NCI-H510A treated with DMSO at 0.1 percent for 48 hours (cell line): ENCODE results near the gene TNIP2.
A peak's percentile ranks its signal among the peaks of the same experiment; 100 is the strongest.
"Not testable (repeated sequence)": the region's sequence is repeated elsewhere in the genome, so short reads cannot be mapped to it uniquely, and the experiment has no call there.

Experiments
- DNase-seq: peaks from one replicate; lab custom pipeline; 2025; lab: John Stamatoyannopoulos, UW

The TNIP2 gene

GRCh38 chr4:2768921-2769336 is 12.8 kb upstream of the TNIP2 start:
- DNase-seq = no peak

DNA sequence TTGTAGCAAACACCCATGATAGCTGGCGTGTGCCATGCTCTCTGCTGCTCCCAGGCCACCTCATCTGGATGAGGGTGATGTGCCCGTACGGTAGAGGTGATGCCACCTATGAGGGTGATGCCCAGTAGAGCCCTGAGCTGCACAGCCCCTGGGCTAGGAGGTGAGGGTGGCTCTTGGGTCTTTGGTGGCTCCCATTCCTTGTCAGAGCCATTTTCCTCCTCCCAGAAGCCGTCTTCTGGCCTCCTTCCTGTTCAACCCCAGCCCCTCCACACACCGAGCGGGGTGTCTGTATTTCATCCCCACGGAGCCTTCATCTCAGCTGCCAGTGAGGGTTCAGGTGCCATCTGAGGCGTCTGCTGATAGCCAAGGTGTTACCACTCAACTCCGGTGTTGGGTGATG is 12.0 kb upstream of the TNIP2 start:
- DNase-seq = no peak

DNA sequence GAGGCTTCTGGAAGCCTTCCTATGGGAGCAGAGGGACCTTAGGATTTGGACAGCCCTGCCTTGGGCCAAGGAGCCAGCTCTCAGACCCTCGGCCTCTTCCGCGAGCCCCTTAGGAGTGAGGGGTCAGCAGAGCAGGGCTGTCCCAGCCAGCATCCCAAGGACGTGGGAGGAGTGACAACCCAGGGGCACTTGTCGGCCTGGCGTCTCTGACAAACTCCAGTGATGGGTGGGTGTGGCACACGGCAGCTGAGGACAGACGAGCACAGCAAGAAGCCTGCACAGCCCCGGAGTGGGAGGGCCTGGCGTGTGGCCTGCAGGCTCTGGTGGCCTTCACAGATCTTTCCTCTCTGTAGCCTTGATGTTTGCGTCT is 11.6 kb upstream of the TNIP2 start:
- no peak for DNase-seq

DNA sequence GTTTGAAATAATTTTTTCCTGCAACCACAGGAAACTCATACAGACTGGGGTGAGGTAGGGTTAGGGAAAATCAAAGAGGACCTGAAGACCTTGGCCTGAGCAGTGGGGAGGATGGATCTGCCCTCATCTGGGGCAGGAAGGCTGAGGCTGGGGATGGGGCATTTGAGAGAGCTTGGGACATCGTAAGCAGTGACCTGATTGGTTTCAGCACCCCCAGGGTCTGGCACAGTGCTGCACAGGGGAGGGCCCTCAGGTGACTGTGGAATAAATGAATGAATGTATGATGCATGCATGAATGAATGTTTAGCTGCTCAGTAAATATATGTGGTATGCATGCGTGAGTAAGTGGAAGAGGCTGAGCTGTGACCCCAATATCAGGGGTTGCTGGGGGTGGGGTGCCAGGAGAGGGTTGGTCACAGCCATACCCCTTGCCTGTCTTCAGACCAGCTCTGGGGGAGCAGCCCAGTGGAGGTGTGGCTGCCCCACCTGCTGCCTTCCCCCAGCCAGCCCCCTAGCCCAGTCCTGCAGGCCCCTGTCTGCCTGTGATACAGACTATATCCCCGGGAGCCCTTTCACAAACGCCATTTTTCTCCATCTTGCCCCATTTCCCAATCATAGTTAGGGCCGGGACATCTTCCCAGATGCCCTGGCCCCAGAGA is 11.0 kb upstream of the TNIP2 start:
- no peak for DNase-seq

- DNase-seq = no peak
These were observed 9.8 kb upstream of the TNIP2 start for GRCh38 chr4:2765832-2766526.

- no peak for DNase-seq
These were observed 7.4 kb upstream of the TNIP2 start for GRCh38 chr4:2763511-2763967.

DNA sequence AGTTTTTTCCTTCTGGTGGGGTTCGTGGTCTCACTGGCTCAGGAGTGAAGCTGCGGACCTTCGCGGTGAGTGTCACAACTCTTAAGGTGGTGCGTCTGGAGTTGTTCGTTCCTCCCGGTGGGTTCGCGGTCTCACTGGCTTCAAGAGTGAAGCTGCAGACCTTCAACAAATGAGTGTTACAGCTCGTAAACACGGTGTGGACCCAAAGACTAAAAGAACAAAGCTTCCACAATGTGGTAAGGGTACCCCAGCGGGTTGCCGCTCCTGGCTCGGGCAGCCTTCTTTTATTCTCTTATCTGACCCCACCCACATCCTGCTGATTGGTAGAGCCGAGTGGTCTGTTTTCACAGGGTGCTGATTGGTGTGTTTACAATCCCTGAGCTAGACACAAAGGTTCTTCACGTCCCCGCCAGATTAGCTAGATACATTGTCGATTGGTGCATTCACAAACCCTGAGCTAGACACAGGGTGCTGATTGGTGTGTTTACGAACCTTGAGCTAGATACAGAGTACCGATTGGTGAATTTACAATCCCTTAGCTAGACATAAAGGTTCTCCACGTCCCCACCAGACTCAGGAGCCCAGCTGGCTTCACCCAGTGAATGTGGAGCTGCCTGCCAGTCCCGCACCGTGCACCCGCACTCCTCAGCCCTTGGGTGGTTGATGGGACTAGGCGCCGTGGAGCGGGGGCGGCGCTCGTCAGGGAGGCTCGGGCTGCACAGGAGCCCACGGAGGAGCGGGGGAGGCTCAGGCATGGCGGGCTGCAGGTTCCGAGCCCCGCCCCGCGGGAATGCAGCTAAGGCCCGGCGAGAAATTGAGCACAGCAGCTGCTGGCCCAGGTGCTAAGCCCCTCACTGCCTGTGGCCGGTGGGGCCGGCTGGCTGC is 6.6 kb upstream of the TNIP2 start:
- not testable (repeated sequence) for DNase-seq

- DNase-seq = no peak
These were observed 5.9 kb upstream of the TNIP2 start for GRCh38 chr4:2762048-2762447.

DNA sequence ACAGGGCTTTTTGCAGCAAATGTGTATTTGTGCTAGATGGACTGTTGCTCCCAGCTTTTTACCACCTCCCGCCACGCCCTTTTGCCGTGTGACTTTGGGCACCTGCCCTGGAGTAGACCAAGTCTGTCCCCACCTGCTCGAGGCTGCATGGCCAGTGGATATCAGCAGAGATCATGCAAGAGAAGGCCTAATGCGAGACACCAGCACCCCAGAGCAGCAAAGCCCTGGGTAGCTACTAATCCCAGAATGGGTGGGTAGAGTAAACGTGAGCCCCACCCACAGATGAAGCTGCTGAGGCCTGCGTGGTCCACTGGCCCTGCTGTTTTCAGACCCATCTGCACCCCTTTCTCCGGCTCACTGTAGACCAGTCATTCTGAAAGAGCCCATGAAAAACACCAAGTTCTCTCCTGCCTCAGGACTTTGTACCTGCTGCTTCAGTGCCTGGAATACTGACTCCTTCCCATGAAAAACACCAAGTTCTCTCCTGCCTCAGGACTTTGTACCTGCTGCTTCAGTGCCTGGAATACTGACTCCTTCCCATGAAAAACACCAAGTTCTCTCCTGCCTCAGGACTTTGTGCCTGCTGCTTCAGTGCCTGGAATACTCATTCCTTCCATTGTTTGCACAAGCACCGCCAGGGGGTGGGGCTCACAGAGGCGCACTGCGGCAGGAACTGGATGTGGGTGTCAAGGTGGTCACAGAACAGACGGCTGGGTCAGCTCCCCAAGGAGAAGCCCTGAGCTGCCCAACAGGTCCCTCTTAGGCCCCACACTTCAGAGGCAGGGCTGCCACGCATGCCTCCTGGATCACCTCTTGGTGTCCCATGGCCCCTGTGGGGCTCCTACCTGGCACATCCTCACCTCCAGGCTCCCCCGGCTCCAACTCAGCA is 5.1 kb upstream of the TNIP2 start:
- peak; percentile 10 for DNase-seq

DNA sequence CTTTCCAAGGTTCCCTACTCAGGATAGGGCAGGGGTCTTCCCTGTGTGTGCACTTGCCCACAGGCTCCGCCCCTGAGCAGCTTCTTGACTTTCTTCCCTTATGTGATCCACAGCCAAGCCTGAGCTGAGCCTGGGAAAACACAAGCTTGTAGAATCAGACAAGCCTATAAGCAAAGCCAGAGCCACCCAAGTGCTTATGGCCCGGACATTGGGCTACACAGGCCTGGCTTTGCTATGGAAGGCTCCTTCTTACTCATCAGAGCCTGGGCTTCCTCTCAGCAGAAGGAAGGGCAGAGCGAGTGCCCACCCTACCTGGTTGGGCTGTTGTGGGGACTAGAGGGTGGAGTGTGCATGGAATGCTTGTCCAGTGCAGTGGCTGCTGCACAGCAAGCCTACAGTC is 1.3 kb upstream of the TNIP2 start:
- no peak for DNase-seq

GRCh38 chr4:2756691-2757350 is 685 bp upstream of the TNIP2 start:
- no peak for DNase-seq

DNA sequence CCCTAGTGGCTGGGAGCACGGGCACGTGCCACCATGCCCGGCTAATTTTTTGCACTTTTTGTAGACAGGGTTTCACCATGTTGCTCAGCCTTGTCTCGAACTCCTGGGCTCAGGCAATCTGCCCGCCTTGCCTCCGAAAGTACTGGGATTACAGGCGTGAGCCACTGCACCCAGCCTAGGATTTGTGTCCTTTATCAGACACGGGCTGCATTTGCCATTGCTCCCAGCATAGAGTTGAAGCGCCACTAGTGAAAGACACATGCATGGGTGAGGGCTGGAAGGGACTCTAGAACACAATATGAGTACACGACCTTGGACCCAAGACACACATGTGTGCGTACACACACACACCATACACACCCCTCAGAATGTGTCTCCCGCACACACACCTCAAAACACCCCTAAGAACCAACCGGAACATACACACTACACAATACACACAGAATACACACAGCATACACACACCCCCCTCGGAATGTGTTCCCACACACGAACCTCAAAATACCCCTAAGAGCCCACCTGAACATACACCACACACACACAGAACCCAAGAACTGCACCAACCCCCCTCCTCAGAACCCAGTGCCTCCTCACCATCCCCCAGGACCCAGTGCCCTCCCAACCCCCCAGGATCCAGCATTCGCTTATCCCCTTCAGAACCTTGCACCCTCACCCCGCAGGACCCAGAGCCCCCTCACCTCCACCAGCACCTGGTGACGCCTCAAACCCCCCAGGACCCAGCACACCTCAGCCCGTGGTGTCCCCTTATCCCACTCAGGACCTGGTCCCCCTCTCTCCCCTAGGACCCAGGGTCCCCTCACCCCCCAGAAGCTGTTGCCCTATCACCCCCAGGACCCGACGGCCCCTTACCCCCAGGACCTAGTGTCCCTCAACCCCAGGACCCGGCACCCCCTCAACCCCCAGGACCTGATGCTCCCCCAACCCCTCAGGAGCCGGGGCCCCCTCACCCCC is 1.0 kb downstream of the TNIP2 start:
- no peak for DNase-seq

DNA sequence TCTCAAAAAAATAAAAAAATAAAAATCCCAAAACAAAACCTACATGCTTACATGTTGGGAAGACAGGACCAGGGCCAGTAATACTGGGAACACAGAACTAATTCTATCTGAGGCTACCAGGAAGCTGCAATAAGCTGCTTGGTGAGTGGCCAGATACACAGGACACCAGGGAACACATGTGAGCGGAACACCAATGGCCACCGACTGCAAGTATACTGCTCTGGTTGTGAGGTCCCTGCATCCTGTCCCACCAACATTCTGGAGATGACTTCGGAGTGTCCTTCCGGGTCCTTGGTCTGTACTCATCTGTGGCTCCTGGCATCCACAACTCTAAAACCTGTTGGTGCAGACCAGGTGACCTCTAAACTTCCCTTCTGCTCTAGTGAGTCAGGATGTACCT is 2.7 kb downstream of the TNIP2 start:
- DNase-seq = no peak

DNA sequence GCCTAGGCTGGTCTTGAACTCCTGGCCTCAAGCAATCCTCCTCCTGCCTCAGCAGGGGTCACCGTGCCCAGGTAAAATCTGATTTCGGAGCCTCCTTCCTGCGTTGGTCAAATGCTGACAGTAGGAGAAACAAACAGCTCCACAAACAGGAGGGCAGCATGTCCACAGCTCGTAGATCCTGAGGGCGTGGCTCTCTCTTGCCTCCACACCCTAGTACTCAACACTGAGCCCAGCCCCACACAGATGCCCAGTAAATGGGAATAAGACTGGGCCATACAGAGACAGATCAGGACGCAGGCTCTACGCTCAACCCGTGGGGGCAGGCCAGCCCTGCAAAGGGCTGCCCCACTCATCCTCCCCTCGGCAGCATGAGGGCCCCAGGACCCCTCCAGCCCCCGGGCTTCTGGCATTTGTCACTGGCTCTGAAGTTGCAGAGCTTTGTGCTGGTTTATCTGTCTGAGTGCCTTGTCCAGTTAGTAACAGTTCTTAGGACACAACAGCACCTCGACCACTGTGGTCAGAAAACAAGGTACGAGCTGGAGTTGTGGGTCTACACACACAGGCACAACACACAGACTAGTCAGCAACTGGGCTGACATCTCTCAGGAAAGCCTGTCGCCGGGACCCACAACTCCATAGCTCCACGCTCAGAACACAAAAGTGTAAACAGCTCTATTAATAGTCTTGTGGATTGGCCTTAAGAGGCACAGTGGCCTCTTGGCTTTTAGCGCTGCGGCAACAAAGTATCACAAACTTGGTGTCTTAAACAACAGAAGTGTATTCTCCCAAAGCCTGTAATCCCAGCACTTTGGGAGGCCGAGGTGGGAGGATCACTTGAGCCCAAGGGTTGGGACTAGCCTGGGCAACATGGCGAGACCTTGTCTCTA is 5.2 kb downstream of the TNIP2 start:
- no peak for DNase-seq

DNA sequence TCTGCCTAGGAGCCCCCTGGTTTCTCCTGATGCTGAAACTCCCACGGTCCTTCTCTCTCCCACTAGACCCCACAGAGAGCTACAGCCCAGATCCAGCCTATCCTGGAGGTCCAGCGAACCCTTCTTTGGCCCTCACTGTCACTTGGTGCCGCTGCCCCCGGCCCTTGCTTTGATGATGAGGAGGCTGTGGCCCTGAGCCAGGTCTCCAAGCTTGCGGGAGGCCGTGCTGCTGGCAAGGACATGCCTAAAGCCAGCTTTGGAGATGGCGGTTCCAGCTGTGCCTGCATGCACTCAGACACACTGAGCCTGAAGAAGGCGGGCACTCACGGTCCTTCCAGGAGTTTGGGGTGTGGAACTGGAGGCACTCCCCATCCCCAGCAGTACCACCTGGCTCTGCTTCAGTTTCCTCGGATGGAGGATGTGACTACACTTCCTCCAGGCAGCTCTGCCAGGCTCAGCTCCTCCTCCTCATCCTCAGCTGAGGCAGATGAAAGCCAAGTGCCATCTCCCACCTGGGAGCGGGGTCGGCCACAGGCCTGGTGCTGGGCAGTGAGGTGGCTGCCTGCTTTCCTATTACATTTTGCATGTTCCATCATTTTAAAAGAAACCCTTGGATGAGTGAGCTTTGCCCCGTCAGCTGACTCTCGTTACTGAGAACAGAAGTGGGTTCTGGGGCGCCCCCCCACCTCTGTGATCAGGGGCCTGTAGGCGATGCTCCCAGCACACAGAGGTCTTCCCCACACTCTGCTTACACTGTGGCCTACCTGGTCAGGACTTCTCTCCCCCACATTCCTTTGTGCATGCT is 9.0 kb downstream of the TNIP2 start:
- no peak for DNase-seq

- no peak for DNase-seq
These were observed 9.9 kb downstream of the TNIP2 start for GRCh38 chr4:2745981-2746806.

GRCh38 chr4:2745516-2745915 is 10.6 kb downstream of the TNIP2 start:
- DNase-seq = no peak
